Measurements from ENCODE around the gene BAD.

The BAD gene

GRCh38 chr11:64263021-64263946 is 21.2 kb downstream of the BAD start:
- TF ChIP-seq CTCF (IDR thresholded peaks at IDR 0.05; ENCODE audit: borderline replicate concordance, control extremely low read depth, extremely low read depth, insufficient read depth, missing control alignments), result no peak
- DNase-seq (ENCODE audit: low spot score), result no peak
- in situ Hi-C loops (cut with MboI; ENCODE audit: low sequenced_read_pairs, unreplicated experiment), result no loop called here

- in situ Hi-C loops (cut with MboI; ENCODE audit: low sequenced_read_pairs, unreplicated experiment), result no loop called here
- TF ChIP-seq CTCF (IDR thresholded peaks at IDR 0.05; ENCODE audit: borderline replicate concordance, control extremely low read depth, extremely low read depth, insufficient read depth, missing control alignments), result no peak
- DNase-seq (ENCODE audit: low spot score), result no peak
Observed at GRCh38 chr11:64262271-64263002, 22.0 kb downstream of the BAD start.

- TF ChIP-seq CTCF (IDR thresholded peaks at IDR 0.05; ENCODE audit: borderline replicate concordance, control extremely low read depth, extremely low read depth, insufficient read depth, missing control alignments), result no peak
- in situ Hi-C loops (cut with MboI; ENCODE audit: low sequenced_read_pairs, unreplicated experiment), result no loop called here
- DNase-seq (ENCODE audit: low spot score), result no peak
Observed at GRCh38 chr11:64261556-64262080, 22.8 kb downstream of the BAD start.

GRCh38 chr11:64260147-64260708 is 24.2 kb downstream of the BAD start:
- TF ChIP-seq CTCF (IDR thresholded peaks at IDR 0.05; ENCODE audit: borderline replicate concordance, control extremely low read depth, extremely low read depth, insufficient read depth, missing control alignments), result no peak
- DNase-seq (ENCODE audit: low spot score), result peak; percentile 66
- in situ Hi-C loops (cut with MboI; ENCODE audit: low sequenced_read_pairs, unreplicated experiment), result no loop called here

GRCh38 chr11:64259533-64260067 is 24.9 kb downstream of the BAD start:
- DNase-seq (ENCODE audit: low spot score), result peak; percentile 62
- in situ Hi-C loops (cut with MboI; ENCODE audit: low sequenced_read_pairs, unreplicated experiment), result no loop called here
- no peak for TF ChIP-seq CTCF (IDR thresholded peaks at IDR 0.05; ENCODE audit: borderline replicate concordance, control extremely low read depth, extremely low read depth, insufficient read depth, missing control alignments)

- in situ Hi-C loops (cut with MboI; ENCODE audit: low sequenced_read_pairs, unreplicated experiment), result no loop called here
- DNase-seq (ENCODE audit: low spot score), result no peak
- TF ChIP-seq CTCF (IDR thresholded peaks at IDR 0.05; ENCODE audit: borderline replicate concordance, control extremely low read depth, extremely low read depth, insufficient read depth, missing control alignments), result no peak
Observed at GRCh38 chr11:64258946-64259532, 25.4 kb downstream of the BAD start.

All from GM13976 (cell line).